Activated CD4-positive, alpha-beta T cell treated with anti-CD3 and anti-CD28 coated beads, Interleukin-2, Interleukin-4, amounts not matched to agents 100 ng/mL and 50 ng/mL, durations not matched to agents 16 hours and 8 hours (primary cell): Measurements from ENCODE around the gene PCSK5.

ENCODE experiments used
- DNase-seq: peaks from one replicate; pipeline ENCODE4 v3.0.0-alpha.2; 2020; ENCODE audit warnings: low spot score

PCSK5 gene

DNA sequence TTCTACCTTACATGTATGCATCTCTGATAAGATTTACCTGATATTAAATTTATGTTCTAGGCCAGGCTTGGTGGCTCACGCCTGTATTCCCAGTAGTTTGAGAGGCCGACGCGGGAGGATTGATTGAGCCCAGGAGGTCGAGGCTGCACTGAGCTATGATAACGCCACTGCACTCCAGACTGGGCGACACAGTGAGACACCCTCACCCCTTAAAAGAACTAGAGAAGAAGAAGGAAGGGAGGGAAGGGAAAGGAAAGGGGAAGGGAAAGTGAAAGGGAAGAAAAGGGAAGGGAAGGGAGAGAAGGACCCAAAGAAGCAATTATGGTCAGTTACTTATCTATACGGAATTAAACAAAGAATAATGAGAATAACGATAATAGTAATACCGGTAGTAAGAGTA, 504.9 kb downstream of the PCSK5 start:
- no peak for DNase-seq

DNA sequence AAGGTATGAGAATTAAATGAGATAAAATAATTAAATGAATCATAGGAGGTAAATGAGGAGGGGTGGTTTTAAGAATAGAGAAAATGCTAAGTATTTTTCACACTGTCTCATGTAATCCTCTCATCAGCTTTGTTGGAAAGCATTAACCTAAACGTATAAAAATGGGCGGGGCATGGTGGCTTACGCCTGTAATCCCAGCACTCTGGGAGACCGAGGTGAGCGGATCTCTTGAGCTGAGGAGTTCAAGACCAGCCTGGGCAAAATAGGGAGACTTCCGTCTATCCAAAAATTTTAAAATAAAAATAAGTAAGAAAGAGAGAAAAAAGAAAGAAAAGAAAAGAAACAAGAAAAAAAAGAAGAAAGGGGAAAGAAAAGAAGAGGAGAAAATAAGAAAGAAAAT, 505.7 kb downstream of the PCSK5 start:
- no peak for DNase-seq

DNA sequence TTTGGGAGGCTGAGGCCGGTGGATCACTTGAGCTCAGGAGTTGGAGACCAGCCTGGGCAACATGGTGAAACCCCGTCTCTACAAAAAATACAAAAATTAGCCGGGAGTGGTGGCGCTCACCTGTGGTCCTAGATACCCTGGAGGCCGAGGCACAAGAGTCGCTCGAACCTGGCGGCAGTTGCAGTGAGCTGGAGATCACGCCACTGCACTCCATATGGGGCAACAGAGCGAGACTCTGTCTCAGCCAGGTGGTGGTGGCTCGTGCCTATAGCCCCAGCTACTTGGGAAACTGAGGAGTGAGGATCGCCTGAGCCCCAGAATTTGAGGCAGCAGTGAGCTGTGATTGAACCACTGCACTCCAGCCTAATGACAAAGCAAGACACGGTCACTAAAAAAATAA, 506.1 kb downstream of the PCSK5 start:
- DNase-seq = no peak

DNA sequence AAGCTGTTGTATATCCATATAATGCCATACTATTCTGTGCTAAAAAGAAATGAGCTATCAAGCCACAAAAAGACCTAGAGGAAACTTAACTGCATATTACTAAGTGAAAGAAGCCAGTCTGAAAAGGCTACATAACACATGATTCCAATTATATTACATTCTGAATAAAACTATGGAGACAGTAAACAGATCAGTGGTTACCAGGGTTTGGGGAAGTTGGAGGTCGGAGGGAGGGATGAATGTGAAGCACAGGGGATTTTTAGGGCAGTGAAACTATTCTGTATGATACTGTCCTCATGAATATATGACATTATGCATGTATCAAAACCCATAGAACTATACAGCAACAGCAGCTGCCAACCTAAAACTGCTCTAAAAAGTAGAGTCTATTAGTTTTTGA, 509.4 kb downstream of the PCSK5 start:
- no peak for DNase-seq

DNA sequence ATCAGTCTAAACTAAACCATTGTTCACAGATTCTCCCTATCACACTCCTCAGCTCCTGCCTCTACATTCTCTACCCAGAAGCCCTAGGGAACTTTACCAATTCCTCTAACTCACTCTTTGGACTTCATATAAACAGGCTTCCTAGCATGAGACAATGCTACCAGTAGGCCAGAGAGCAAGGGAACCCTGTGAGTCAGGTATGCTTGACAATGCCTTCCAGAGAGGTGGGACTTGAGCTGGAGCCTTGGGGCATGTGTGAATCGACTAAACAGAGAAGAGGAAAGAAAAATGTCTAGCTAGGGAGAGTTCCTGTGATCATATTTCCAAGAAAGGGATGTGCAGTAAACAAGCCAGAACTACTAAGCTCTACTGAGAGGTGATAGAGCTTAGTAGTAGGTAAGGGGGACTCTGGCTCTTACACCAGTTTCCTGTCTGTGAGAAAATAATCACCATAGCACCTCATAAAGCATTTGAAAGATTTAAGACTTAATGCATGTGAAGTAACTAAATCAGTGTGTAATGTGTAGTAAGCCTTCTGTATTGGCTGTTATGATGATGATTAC, 510.1 kb downstream of the PCSK5 start:
- no peak for DNase-seq

DNA sequence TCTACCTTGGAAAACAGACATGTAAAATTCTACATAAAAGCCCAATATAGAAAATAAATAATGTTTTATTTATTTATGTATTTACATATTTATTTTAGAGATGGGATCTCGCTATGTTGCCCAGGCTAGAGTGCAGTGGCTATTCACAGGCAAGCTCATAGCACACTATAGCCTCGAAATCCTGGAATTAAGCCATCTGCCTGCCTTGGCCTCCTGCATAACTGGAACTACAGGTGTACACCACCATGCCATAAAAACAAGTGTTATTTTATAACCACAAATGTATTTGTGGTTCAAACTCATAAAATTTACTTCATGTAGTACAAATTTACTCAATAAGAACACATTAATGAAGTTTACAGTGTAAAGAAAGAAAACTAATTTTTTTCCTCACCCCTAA, 510.7 kb downstream of the PCSK5 start:
- DNase-seq = no peak

DNA sequence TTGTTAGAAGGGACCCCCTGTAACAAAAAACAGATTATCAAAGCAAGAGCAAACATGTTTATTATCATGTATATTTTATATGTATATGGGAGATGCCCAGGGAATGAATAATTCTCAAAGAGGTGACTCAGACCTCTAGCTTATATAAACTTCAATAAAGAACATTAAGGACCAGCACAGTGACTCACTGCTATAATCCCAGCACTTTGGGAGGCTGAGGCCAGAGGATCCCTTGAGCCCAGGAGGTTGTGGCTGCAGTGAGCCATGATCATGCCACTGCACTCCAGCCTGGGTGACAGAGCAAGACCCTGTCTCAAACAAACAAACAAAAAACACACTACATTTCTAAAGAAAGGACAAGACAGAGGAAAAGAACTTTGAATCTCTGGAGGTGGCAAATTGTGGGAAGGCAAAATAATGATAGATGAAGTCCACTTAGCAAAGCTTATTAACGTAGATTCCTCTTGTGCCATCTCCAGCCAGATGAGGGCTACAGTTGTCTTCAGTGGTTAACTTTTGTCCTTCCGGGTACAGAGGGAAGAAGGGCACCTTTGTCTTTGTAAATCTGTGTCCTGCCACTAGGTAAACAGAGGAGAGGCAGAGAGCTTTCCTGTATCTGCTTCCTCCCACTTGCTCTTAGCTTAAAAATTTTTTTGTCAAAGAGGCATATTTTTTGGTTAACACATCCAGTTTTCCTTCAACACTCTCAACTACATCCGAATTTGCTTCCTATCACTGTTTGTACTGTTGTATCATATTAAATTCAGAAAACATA, 511.3 kb downstream of the PCSK5 start:
- DNase-seq = no peak

DNA sequence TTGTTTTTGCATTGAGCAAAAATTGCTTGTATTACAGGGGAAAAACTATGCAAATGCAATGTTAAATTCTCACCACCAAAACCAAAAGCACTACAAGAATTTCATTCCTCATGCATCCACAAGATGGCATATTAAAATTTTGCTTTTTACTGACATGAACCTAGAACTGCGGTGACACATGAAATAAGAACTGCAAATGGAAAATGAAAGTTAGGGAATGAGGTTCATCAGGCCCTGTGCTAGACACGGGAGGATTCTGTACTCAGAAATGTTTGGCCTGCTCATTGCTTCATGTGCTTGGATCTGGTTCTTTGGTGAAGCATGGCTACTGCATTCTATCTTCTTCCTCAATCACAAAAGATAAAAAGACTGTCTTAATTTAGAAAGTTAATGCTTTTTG, 512.9 kb downstream of the PCSK5 start:
- peak; percentile 73 for DNase-seq

DNA sequence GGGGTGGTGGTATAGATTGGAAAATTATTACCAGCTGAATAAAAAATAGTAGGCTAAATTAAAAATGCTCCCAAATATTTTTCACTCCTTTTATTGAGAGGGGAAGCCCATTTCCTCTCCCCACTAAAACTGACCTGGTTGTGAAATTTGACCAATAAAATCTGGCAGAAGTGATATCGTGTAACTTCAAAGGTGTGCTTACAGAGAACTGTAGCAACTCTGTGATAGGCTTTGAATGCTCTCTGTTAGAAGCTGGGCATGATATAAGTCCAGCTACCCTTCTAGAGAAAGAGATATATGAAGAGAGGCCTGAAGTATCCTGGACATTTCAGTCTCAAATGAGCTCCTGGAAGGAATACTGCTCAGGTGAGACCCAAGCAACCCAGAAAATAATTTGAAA, 513.9 kb downstream of the PCSK5 start:
- no peak for DNase-seq

DNA sequence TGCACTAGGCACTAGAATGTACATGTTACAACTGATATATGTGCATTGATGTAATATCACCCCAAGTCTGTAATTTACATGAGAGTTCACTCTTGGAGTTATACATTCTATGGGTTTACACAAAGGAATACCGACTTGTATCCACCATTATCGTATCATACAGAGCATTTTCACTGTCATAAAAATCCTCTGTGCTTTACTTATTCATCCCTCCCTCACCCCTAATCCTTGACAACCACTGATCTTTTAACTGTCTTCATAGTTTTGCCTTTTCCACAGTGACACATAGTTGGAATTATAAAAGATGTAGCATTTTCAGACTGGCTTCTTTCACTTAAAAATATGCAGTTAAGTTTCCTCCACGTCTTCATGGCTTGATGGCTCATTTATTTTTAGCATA, 514.9 kb downstream of the PCSK5 start:
- no peak for DNase-seq

DNA sequence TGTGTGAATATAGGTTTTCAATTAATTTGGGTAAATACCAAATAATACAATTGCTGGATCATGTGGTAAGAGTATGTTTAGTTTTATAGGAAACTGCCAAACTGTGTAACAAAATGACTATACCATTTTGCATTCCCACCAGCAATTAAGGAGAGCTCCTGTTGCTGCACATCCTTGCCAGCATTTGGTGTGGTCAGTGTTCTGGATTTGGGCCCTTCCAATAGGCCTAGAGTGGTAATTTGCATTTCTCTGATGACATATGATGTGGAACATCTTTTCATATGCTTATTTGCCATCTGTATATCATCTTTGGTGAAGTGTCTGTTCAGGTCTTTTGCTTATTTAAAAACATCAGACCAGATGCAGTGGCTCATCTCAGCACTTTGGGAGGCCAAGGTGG, 515.4 kb downstream of the PCSK5 start:
- DNase-seq = no peak
